Measurements from ENCODE around the gene PEX11B. TPM values are rescaled to one million over a fixed set of nuclear protein-coding genes. Genes with fewer than 3 reads are reported as not detected.
A peak's percentile ranks its signal among the peaks of the same experiment; 100 is the strongest.
"Not testable (repeated sequence)": the region's sequence is repeated elsewhere in the genome, so short reads cannot be mapped to it uniquely, and the experiment has no call there.

The PEX11B gene
- total RNA-seq, 4 donors from 2014 or later = 23.3 to 35.9 (median 30.2) TPM

GRCh38 chr1:145927916-145928643 lies 9.6 kb upstream of the PEX11B start:
- TF ChIP-seq POLR2A (IDR thresholded peaks at IDR 0.05) (no peak), CTCF (IDR thresholded peaks at IDR 0.05) (no peak), EP300 (IDR thresholded peaks at IDR 0.05) (no peak)
- Histone ChIP-seq H3K36me3 (peaks cover 18% of the 10 kb centered on the region), H3K4me1 (peaks cover 20% of the 10 kb centered on the region), H3K27me3 (no peaks in the 10 kb centered on the region), H3K9me3 (no peaks in the 10 kb centered on the region), H3K27ac (peak overlapping the region; percentile 97), H3K4me3 (peak overlapping the region; percentile 78)
- 57% methylated on average over 20 of the region's 20 CpGs for WGBS
- no peak for DNase-seq (ENCODE audit: low spot score in 2 of 2)

GRCh38 chr1:145927063-145927886 lies 8.8 kb upstream of the PEX11B start, which contains the start of gene RBM8A:
Gene RBM8A (minus strand): TSS chr1:145927484. CDS start chr1:145927426, 58 bp downstream.
- WGBS = under 1% methylated on average over 41 of the region's 41 CpGs
- H3K27ac ChIP-seq = peak within 1 kb of the TSS; percentile 97
- peaks cover 22% of the 10 kb centered on the region for H3K36me3 ChIP-seq
- peak; percentile 95 to 97 (median 95) for TF ChIP-seq POLR2AphosphoS5 (IDR thresholded peaks at IDR 0.05)
- TF ChIP-seq EP300 (IDR thresholded peaks at IDR 0.05) = no peak
- peak; percentile 76 to 99 for TF ChIP-seq POLR2A (IDR thresholded peaks at IDR 0.05)
- peak; percentile 67 to 72 for TF ChIP-seq CTCF (IDR thresholded peaks at IDR 0.05)
- peak within 1 kb of the TSS; percentile 78 for H3K4me3 ChIP-seq
- H3K9me3 ChIP-seq = no peaks in the 10 kb centered on the region
- DNase-seq (ENCODE audit: low spot score in 2 of 2) = peak; percentile 98
- peaks cover 20% of the 10 kb centered on the region for H3K4me1 ChIP-seq
- H3K27me3 ChIP-seq = no peaks in the 10 kb centered on the region

- peak overlapping the region; percentile 78 for H3K4me3 ChIP-seq
- WGBS = 6% methylated on average over 19 of the region's 19 CpGs
- H3K27ac ChIP-seq = peak overlapping the region; percentile 97
- no peak for TF ChIP-seq POLR2AphosphoS5 (IDR thresholded peaks at IDR 0.05)
- TF ChIP-seq CTCF (IDR thresholded peaks at IDR 0.05) = no peak
- no peak for TF ChIP-seq POLR2A (IDR thresholded peaks at IDR 0.05)
- TF ChIP-seq EP300 (IDR thresholded peaks at IDR 0.05) = no peak
- H3K9me3 ChIP-seq = no peaks in the 10 kb centered on the region
- peaks cover 20% of the 10 kb centered on the region for H3K4me1 ChIP-seq
- no peak for DNase-seq (ENCODE audit: low spot score in 2 of 2)
- no peaks in the 10 kb centered on the region for H3K27me3 ChIP-seq
- H3K36me3 ChIP-seq = peaks cover 22% of the 10 kb centered on the region
Observed at GRCh38 chr1:145926686-145927062, 8.2 kb upstream of the PEX11B start.

- Histone ChIP-seq H3K4me3 (no peak overlapping the region), H3K27ac (no peak overlapping the region), H3K4me1 (peaks cover 32% of the 10 kb centered on the region), H3K27me3 (no peaks in the 10 kb centered on the region), H3K36me3 (peaks cover 22% of the 10 kb centered on the region), H3K9me3 (no peaks in the 10 kb centered on the region)
- DNase-seq (ENCODE audit: low spot score in 2 of 2) = no peak
- 68% methylated on average over 2 of the region's 2 CpGs for WGBS
- TF ChIP-seq POLR2AphosphoS5 (IDR thresholded peaks at IDR 0.05) (no peak), EP300 (IDR thresholded peaks at IDR 0.05) (no peak), POLR2A (IDR thresholded peaks at IDR 0.05) (no peak)
Observed at GRCh38 chr1:145922266-145922665, 3.7 kb upstream of the PEX11B start.

GRCh38 chr1:145920297-145920696 lies 1.8 kb upstream of the PEX11B start:
- not testable (repeated sequence) for DNase-seq (ENCODE audit: low spot score in 2 of 2); H3K27ac ChIP-seq; H3K27me3 ChIP-seq; H3K9me3 ChIP-seq; H3K4me3 ChIP-seq
- Histone ChIP-seq H3K4me1 (peaks cover 35% of the 10 kb centered on the region), H3K36me3 (peaks cover 24% of the 10 kb centered on the region)
- 78% methylated on average over 2 of the region's 4 CpGs for WGBS
